HG02642 (cell line): ENCODE results near the gene KIRREL1.
A peak's percentile ranks its signal among the peaks of the same experiment; 100 is the strongest.

Experiments used
- ATAC-seq: cut with Tn5 transposase; IDR thresholded peaks from one replicate; pipeline ENCODE4 v1.9.1; 2021; ENCODE audit warnings: mild to moderate bottlenecking; ENCODE audit not compliant: unreplicated experiment, poor library complexity

The KIRREL1 gene

DNA sequence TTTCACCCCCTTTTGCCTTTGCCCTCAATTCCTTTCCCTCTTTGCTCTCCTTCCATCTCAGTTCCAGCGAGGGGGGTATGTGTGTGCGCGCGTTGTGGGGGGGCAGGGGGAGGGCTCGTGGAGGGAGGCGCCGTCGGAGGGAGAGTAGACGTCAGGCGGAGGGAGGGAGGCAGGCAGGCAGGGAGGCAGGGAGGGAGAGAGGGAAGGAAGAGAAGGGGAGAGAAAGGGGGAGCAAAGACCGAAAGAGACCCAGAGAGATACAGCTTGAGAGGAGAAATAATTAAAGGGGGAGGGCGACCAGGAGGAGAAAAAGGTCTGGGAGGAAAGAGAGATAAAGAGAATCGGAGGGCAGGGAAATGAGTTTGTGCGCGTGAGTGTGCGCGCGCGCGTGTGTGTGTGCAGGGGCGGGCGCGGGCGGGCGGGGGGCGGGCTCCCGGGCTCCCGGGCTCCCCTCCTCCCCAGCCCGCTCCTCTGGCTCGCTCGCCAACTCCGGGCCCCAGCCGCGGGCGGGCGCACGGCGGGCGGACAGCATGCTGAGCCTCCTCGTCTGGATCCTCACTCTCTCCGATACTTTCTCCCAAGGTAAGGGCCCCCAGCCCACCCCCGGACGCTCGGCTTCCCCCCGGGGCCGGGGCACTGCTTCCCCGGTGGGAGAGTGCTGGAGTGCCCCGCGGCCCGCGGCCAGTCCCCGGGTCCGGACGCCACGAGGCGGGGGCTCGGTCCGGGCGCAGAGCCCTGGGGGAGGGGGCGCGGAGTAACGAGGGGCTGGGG, at the start of gene KIRREL1:
TSS of gene KIRREL1 (plus strand) at position 499 of the 771 bp plus-strand sequence. CDS start at position 531, 32 bp downstream.
- no peak for ATAC-seq

DNA sequence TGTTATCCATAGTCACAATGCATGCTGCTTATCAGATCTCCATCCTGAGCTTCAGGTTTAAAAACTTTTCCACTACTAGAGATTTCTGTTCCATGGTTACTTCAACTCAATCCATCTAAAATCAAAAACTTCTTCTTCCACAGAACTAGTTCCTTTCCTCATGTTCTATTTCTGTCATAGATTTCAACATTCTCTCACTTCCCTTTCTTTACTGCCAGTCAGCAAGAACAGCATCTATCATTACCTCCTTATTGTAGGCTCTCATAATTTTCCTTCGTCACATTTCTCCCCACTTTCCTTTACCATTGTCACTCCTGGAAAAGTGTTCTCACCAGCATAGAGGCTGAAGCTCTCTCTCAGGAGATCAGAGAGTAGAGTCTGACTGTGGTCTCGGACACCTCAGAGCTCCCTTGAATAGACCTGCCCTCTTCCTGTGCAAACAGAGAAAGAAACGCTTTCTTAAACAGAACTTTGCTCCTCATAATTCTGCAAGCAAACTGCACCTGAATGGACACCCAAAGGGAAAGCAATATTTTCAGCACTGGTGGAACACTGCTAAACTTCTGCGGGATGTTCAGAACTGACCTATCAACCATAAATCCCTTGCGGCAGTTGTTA, 48.7 kb upstream of the KIRREL1 start:
- ATAC-seq: no peak

- no peak for ATAC-seq
These were observed 45.0 kb upstream of the KIRREL1 start for GRCh38 chr1:157948312-157949073.

GRCh38 chr1:157949074-157949354, 44.4 kb upstream of the KIRREL1 start:
- no peak for ATAC-seq

GRCh38 chr1:157951230-157951629, 42.2 kb upstream of the KIRREL1 start:
- ATAC-seq: no peak

DNA sequence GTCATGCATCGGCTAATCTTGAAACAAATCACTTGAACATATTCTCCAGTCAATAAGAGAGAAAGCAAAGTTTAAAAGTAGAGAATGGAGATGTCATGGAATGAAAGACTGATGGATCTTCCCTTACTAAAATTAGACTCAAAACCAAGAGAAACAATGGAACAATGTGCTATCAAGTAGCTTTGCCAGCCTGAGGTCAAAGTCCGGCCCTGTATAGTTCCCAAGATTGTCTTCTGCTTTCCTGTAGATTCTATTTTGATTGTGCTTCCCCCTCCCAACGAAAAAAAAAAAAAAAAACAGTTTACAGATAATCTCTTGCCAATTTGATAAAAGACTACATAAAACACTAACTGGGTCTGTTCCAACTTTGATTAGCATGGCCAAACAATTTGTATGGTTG, 40.8 kb upstream of the KIRREL1 start:
- ATAC-seq: no peak

GRCh38 chr1:157955221-157955620, 38.2 kb upstream of the KIRREL1 start:
- no peak for ATAC-seq

DNA sequence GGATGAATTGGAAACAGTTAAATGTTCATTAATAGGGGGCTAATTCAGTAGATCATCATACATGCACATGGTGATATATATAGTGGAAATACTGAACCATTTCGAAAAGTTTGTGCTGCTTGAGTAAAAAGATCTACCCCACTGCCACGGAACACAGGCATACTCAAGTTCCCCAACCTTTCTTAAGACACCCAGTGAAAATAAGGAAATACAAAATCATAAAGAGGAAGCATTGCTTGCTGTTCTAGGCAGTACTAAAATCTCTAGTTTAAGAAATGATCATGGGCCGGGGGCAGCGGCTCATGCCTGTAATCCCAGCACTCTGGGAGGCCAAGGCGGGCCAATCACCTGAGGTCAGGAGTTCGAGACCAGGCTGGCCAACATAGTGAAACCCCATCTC, 37.6 kb upstream of the KIRREL1 start:
- ATAC-seq: no peak

DNA sequence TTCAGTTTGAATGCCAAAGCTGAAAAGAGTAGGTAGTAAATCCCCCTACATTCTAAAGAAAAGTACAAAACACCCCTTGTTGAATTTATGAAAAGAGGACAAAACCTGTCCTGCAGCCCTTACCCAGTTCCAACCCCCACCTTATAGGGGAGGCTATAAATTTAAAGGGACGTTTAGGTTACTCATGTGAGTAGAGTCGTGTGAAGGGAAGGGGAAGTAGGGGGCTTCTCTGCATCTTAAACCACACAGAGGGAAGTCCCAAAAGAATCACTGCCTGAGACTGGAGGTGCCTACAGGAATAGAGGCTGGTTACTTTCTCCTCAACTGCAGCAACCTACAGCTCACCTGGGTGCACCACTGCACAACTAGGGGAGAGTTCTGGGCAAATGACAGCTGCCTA, 36.7 kb upstream of the KIRREL1 start:
- no peak for ATAC-seq

- ATAC-seq: no peak
These were observed 35.2 kb upstream of the KIRREL1 start for GRCh38 chr1:157958263-157958662.

DNA sequence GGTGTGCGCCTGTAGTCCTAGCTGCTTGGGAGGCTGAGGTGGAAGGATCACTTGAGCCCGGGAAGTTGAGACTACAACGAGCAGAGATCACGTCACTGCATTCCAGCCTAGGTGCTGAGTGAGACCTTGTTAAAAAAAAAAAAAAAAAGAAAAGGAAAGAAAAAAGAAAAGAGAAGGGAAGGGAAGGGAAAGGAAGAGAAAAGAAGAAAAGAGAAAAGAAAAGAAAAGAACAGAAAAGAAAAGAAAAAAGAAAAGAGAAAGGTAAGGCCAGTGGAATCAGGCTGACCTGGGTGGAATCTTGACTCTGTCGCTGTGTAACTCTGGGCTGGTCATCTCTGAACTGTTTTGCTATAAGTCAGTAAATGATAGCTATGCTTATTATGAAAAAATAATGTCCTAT, 33.7 kb upstream of the KIRREL1 start:
- ATAC-seq: no peak

- no peak for ATAC-seq
These were observed 32.7 kb upstream of the KIRREL1 start for GRCh38 chr1:157960773-157961172.

DNA sequence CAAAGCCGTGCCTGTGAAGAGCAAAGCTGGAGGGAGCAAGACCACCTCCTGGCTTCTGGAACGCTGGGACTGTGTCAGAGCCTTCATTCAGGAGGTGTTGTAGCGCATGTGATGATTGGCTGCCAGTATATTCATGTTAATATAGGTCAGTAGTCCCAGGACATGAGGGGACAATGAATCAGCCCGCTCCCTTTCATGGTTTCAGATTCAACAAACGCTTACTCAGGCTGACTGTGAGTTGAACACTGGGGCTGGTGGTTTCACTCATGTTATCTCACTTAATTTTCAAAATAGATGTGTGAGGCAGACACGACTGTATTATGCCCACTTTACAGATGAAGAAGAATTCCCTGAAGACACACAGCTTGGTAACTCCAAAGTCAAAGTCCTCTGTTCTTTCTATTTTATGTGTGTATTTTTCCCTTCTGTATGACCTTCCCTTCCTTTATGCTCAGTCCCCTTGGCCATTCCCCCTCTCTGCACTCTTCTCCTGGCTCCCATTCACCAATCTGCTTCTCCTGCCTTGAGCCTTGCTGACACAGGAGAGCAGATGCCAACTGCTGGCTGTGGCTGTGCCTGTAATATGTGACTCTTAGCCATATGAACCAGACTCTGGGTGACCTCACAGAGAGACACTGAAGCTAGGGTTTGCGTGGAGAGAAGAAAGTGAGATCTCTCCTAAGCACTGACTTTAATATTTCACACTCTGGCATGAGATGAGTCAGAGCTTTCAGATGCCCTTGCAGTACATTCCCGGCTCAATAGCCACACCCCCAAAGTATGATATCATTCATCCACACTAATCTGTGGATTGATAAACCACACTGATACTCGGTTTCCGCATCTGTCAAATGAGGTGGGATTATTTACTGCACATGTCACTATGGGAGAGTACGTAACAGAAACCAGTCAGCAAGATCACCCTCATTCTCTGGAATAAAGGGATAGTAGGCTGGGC, 31.4 kb upstream of the KIRREL1 start:
- ATAC-seq: no peak

- ATAC-seq: peak; percentile 43
These were observed 29.7 kb upstream of the KIRREL1 start for GRCh38 chr1:157963713-157964112.

- ATAC-seq: no peak
These were observed 27.9 kb upstream of the KIRREL1 start for GRCh38 chr1:157965584-157965983.

GRCh38 chr1:157966031-157966537, 27.4 kb upstream of the KIRREL1 start:
- ATAC-seq: no peak

DNA sequence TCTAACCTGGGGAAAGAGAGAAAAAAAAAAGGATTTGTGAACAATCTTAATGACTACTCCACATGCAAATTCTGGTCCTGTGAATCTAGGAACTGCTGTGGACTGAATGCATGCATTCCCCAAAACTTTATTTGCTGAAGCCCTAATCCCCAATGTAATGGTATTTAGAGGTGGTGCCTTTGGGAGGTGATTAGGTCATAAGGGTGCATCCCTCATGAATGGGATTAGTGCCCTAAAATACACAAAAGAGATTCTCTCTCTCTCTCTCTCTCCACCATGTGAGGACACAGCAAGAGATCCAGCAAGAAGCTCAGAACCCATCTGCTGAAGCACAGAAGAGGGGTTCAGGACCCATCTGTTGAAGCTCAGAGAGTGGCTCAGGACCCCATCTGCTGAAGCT, 26.2 kb upstream of the KIRREL1 start:
- ATAC-seq: no peak

DNA sequence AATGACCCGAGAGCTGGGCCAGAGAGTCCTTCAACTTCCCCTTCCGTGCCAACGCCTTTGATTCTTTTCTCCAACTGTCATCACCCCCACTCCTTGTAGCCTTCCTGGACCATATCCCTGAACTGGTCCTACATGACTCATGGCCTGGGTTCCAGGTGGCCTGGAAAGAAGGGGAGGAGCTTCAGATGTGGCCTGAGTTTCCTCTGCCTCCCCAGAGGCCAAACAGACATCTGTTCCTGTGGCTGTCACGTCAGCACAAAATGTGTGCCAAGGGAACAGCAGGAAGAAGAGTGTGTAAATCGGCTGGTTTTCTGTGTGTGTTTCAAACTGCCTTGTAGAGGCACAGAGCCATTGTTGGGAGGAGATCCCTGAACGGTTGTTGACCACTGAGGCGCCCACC, 24.9 kb upstream of the KIRREL1 start:
- no peak for ATAC-seq

GRCh38 chr1:157968946-157969345, 24.5 kb upstream of the KIRREL1 start:
- ATAC-seq: no peak
